ENCODE results near the gene MTA1.
A peak's percentile ranks its signal among the peaks of the same experiment; 100 is the strongest.

Gene MTA1

GRCh38 chr14:105385698-105386365 lies 33.8 kb upstream of the MTA1 start:
- in situ Hi-C loops (cut with HindIII; ENCODE audit: low pct_ligation_motif_present, low pct_unique_long_range_greater_than_20kb, low sequenced_read_pairs): no loop called here
- no peak for DNase-seq

- no peak for DNase-seq
- in situ Hi-C loops (cut with HindIII; ENCODE audit: low pct_ligation_motif_present, low pct_unique_long_range_greater_than_20kb, low sequenced_read_pairs): no loop called here
Observed at GRCh38 chr14:105386581-105387529, 32.8 kb upstream of the MTA1 start.

DNA sequence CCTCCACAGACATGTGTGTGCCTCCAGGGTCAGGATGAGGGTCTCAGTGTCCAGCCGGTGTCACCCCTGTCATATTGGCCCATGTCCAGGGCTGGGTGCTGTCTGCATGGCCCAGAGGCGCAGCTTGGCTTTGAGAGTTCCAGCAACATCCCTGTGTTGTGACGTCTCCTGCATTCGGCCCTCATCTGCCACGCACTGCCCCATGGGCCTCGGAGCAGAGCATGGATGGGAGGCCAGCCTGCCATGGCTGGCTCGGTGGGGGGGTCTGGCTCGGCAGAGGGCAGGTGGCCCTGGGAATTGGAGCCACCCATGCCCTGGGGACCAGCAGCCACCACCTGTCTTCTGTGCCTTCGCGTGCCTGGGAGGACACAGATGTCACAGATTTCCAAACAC lies 32.1 kb upstream of the MTA1 start:
- in situ Hi-C loops (cut with HindIII; ENCODE audit: low pct_ligation_motif_present, low pct_unique_long_range_greater_than_20kb, low sequenced_read_pairs): no loop called here
- DNase-seq: no peak

GRCh38 chr14:105388110-105388951 lies 31.3 kb upstream of the MTA1 start:
- in situ Hi-C loops (cut with HindIII; ENCODE audit: low pct_ligation_motif_present, low pct_unique_long_range_greater_than_20kb, low sequenced_read_pairs): no loop called here
- DNase-seq: no peak

DNA sequence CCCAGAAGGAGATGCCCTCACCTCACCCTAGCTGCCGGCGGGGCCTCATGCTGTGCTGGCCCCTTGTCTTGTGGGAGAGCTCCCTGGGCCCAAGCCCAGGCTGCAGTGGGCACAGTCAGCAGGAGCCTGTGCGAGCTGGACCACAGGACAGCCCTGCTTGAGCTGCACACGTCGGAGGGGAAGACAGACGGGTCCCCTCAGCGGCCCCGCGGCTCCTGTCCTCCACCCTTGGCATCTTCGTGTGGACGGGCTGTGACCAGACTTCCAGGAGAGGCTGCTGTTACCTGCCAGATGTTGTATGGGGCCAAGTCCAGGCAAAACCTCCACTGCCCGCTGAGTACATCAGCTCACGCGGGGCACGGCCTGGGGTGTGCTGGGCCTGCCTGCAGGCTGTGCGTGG lies 30.7 kb upstream of the MTA1 start:
- in situ Hi-C loops (cut with HindIII; ENCODE audit: low pct_ligation_motif_present, low pct_unique_long_range_greater_than_20kb, low sequenced_read_pairs): no loop called here

GRCh38 chr14:105389534-105389933 lies 30.1 kb upstream of the MTA1 start:
- in situ Hi-C loops (cut with HindIII; ENCODE audit: low pct_ligation_motif_present, low pct_unique_long_range_greater_than_20kb, low sequenced_read_pairs): no loop called here
- no peak for DNase-seq

More for the DNA sequence above, 30.7 kb upstream of the MTA1 start:
- DNase-seq: no peak

- in situ Hi-C loops (cut with HindIII; ENCODE audit: low pct_ligation_motif_present, low pct_unique_long_range_greater_than_20kb, low sequenced_read_pairs): no loop called here
Observed at GRCh38 chr14:105389976-105390848, 29.4 kb upstream of the MTA1 start.

GRCh38 chr14:105390849-105391500 lies 28.7 kb upstream of the MTA1 start:
- in situ Hi-C loops (cut with HindIII; ENCODE audit: low pct_ligation_motif_present, low pct_unique_long_range_greater_than_20kb, low sequenced_read_pairs): no loop called here

More at GRCh38 chr14:105389976-105390848, 29.4 kb upstream of the MTA1 start:
- DNase-seq: no peak

DNA sequence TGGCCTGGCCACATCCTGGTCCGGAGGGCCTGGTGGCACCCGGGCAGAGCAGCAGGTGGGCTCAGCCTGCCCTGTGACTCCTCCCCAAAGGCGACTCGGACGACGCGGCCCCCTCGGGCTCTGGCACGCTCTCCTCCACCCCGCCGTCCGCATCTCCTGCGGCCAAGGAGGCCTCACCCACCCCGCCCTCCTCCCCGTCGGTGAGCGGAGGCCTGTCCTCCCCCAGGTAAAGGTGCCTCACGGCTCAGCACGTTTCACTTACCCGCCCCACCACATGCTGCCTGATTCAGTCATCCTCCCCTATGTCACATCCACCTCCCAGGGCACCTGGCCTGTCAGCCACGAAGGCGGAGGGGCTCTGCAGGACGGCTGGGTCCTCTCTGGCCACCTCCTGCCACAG lies 28.1 kb upstream of the MTA1 start:
- in situ Hi-C loops (cut with HindIII; ENCODE audit: low pct_ligation_motif_present, low pct_unique_long_range_greater_than_20kb, low sequenced_read_pairs): no loop called here
- no peak for DNase-seq

More at GRCh38 chr14:105390849-105391500, 28.7 kb upstream of the MTA1 start:
- DNase-seq: no peak

DNA sequence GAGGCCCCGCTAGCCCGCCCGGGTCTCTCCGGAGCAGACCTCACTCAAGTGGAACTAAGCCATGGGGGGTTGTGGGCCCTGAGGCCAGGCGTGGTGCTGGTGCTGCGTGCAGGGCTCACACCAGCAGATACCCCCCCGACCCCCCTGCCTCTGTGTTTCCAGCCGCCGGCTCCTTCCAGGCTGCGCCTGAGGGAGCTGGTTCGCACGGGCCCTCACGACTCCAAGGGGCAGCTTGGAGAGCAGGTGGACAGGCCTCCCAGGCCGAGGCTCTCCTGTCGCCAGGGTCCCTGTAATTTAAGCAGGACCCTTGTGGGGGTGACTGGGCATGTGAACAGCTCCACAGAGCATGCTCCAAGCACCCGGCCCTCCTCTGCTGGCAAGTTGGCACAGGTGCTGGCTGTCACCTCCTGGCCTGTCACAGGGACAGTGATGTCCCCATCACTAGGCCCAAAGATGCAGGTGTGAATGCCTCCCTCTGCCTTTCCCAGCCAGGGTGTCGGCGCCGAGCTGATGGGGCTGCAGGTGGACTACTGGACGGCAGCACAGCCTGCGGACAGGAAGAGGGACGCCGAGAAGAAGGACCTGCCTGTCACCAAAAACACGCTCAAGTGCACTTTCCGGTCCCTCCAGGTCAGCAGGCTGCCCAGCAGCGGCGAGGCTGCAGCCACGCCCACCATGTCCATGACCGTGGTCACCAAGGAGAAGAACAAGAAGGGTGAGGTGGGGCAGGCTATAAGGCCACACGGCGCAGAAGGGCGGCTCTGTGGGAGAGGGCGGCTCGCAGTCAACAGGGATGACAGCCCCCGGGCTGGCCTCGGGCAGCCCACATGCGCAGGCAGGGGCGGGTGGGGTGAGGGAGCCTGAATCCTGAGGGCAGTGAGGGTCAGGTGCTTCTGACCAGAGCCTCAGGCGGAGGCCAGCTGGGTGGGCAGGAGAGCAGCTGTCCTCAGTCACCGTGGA lies 27.2 kb upstream of the MTA1 start:
- in situ Hi-C loops (cut with HindIII; ENCODE audit: low pct_ligation_motif_present, low pct_unique_long_range_greater_than_20kb, low sequenced_read_pairs): no loop called here
- no peak for DNase-seq

DNA sequence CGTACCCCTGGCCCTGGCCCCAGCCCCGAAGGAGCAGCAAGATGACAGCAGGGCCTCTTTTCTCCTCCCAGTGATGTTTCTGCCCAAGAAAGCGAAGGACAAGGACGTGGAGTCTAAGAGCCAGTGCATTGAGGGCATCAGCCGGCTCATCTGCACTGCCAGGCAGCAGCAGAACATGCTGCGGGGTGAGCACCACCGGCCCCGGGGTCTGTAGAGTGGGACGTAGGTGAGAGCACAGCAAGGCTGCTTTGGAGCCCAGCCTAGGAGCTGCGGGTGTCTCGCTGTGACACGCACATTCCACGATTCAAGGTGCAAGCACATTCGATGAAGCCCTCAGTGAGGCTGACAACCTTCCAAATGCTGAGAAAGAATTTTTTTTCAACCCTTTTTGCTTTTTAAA lies 26.5 kb upstream of the MTA1 start:
- in situ Hi-C loops (cut with HindIII; ENCODE audit: low pct_ligation_motif_present, low pct_unique_long_range_greater_than_20kb, low sequenced_read_pairs): no loop called here

DNA sequence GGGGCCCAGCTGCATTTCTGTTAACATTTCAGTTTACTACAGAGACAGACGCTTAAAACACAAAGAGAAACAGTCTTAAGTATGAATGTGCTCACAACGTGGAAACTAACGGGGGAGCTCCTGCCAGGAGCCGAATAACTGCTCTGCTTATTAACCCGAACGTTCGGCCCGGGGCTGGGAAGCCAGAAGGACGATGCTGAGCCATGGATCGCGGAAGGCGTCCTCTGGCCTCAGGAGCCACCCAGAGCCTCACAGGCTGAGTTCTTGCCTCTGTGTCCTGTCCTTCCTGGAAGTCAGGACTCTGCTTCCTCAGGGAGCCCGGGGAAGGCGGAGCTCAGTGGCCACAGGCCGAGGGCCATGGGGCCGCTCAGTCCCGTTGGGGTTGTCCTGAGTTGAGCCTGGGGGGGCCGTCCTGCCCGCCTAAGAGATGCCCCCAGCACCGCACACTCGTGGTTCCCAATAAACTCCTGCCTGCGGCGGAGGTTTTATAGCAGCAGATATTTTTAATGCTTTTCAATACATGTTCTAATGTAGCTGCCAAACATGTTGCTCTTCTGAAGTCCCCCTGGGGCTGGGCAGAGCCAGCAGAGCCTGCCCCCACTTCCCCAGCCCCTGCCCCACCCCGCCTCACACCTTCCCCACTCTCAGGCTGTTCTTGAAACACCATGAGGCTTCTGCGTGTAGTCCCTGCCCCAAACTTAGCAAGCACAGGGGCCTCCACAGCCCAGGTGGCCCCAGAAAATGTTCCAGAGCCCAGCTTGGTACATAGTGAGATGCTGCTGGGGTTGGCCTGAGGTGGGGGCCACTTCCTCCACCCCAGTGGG lies 24.7 kb upstream of the MTA1 start:
- no peak for DNase-seq
- in situ Hi-C loops (cut with HindIII; ENCODE audit: low pct_ligation_motif_present, low pct_unique_long_range_greater_than_20kb, low sequenced_read_pairs): no loop called here

More for the DNA sequence above, 26.5 kb upstream of the MTA1 start:
- no peak for DNase-seq

- no peak for DNase-seq
- in situ Hi-C loops (cut with HindIII; ENCODE audit: low pct_ligation_motif_present, low pct_unique_long_range_greater_than_20kb, low sequenced_read_pairs): no loop called here
Observed at GRCh38 chr14:105395538-105395854, 24.1 kb upstream of the MTA1 start.

- in situ Hi-C loops (cut with HindIII; ENCODE audit: low pct_ligation_motif_present, low pct_unique_long_range_greater_than_20kb, low sequenced_read_pairs): no loop called here
- DNase-seq: no peak
Observed at GRCh38 chr14:105397350-105397931, 22.2 kb upstream of the MTA1 start.

DNA sequence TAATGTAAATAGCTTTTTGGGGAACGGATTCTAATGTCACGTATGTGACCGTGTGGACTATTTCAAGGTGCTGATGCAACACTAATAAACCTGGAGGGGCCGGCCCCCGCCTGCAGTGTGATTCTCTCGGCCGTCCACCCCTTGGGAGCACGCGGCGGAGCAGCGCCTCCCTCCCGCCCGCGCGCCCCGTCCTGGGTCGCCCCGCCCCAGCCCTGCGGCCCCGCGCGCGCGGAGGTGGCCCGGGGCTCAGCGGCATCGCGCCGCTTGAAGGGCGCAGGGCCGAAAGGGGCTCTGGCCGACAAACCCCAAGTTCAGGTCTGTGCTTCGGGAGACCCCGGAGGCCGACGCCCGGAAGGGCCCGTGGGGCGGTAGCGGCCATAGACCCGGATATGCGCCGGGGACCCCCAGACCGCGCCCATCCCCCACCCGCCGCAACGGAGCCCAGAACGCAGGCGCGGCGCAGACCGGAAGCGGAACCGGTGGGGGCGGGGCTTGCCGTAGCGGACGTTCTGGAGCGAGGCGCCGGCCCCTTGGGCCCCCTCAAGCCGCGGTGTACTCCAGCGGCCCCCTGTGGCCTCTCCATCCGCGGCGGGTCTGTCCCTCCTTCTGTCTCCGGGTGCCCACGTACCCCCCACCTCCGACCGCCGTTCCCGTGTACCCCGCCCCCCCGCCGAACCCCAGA lies 21.4 kb upstream of the MTA1 start, which contains the start of gene TEX22:
Gene TEX22 (plus strand): TSS at position 495 of the 682 bp plus-strand sequence. CDS start 803 bp downstream, outside the sequence.
- in situ Hi-C loops (cut with HindIII; ENCODE audit: low pct_ligation_motif_present, low pct_unique_long_range_greater_than_20kb, low sequenced_read_pairs): no loop called here
- peak; percentile 70 for DNase-seq
